Activated CD4-positive, alpha-beta memory T cell treated with anti-CD3 and anti-CD28 coated beads, Interleukin-2, amount 10 ng/mL, durations not matched to agents 7 days and 5 days (primary cell): ENCODE data around the gene PANK1. TPM values are rescaled to one million over a fixed set of nuclear protein-coding genes. Genes with fewer than 3 reads are reported as not detected.
"Not testable (repeated sequence)": the region's sequence is repeated elsewhere in the genome, so short reads cannot be mapped to it uniquely, and the experiment has no call there.

Source experiments
- CTCF ChIA-PET: fragments of 350-600 bp; sonication (Branson Sonifier 250); formaldehyde crosslinking; loops from one replicate; lab custom pipeline; 2021; ENCODE audit warnings: antibody characterized with exemption, inconsistent platforms; lab: Charles Lee
- POLR2A ChIA-PET: fragments of 350-600 bp; sonication (Branson Sonifier 250); formaldehyde crosslinking; loops from one replicate; lab custom pipeline; 2021; ENCODE audit warnings: antibody characterized with exemption; lab: Charles Lee
- DNase-seq: peaks from one replicate; pipeline ENCODE4 v3.0.0-alpha.2; 2020
- H3K27ac Mint-ChIP-seq: one replicate; pipeline ENCODE4 v1.8.0; 2021; ENCODE audit warnings: mild to moderate bottlenecking, mixed read lengths
- H3K27me3 Mint-ChIP-seq: one replicate; pipeline ENCODE4 v1.8.0; 2021; ENCODE audit warnings: mixed read lengths
- H3K36me3 Mint-ChIP-seq: one replicate; pipeline ENCODE4 v1.8.0; 2021; ENCODE audit warnings: low read depth, mixed read lengths
- H3K4me1 Mint-ChIP-seq: one replicate; pipeline ENCODE4 v1.8.0; 2021; ENCODE audit warnings: mixed read lengths
- H3K4me3 Mint-ChIP-seq: one replicate; pipeline ENCODE4 v1.8.0; 2021; ENCODE audit warnings: mild to moderate bottlenecking, mixed read lengths
- H3K9me3 Mint-ChIP-seq: one replicate; pipeline ENCODE4 v1.8.0; 2021; ENCODE audit warnings: mixed read lengths
- total RNA-seq, 2 experiments: library from RNA; stranded (reverse); gene quantifications; one replicate each; pipeline ENCODE4 v1.2.3, GENCODE V29; 2021

The PANK1 gene
- total RNA-seq, 2 experiments from 2014 or later: 4.7 to 6.1 TPM

- H3K27me3 Mint-ChIP-seq: peaks cover 4% of the 10 kb centered on the region
- H3K9me3 Mint-ChIP-seq: no peaks in the 10 kb centered on the region
- no peak for DNase-seq
- H3K36me3 Mint-ChIP-seq: no peaks in the 10 kb centered on the region
- ChIA-PET CTCF (no interaction called here), POLR2A (no interaction called here)
- H3K27ac Mint-ChIP-seq: no peak overlapping the region
- no peaks in the 10 kb centered on the region for H3K4me1 Mint-ChIP-seq
- no peak overlapping the region for H3K4me3 Mint-ChIP-seq
Observed at GRCh38 chr10:89553064-89553734, 91.8 kb downstream of the PANK1 start.

GRCh38 chr10:89552213-89552612 is 92.8 kb downstream of the PANK1 start:
- CTCF ChIA-PET: interaction anchor here (0.9 kb wide), 1 partner anchor 12 kb away, joined by 3 read pairs; no protein-coding TSS in a partner anchor
- Mint-ChIP-seq H3K4me1 (no peaks in the 10 kb centered on the region), H3K27me3 (peaks cover 8% of the 10 kb centered on the region), H3K27ac (no peak overlapping the region), H3K36me3 (no peaks in the 10 kb centered on the region), H3K9me3 (no peaks in the 10 kb centered on the region), H3K4me3 (no peak overlapping the region)
- POLR2A ChIA-PET: no interaction called here
- DNase-seq: no peak

- no peak overlapping the region for H3K4me3 Mint-ChIP-seq
- H3K4me1 Mint-ChIP-seq: no peaks in the 10 kb centered on the region
- no peaks in the 10 kb centered on the region for H3K36me3 Mint-ChIP-seq
- H3K27me3 Mint-ChIP-seq: peaks cover 8% of the 10 kb centered on the region
- ChIA-PET CTCF (no interaction called here), POLR2A (no interaction called here)
- no peaks in the 10 kb centered on the region for H3K9me3 Mint-ChIP-seq
- no peak overlapping the region for H3K27ac Mint-ChIP-seq
- DNase-seq: no peak
Observed at GRCh38 chr10:89550509-89550908, 94.5 kb downstream of the PANK1 start.

- Mint-ChIP-seq H3K27ac (no peak overlapping the region), H3K36me3 (no peaks in the 10 kb centered on the region), H3K27me3 (peaks cover 8% of the 10 kb centered on the region), H3K9me3 (no peaks in the 10 kb centered on the region), H3K4me1 (no peaks in the 10 kb centered on the region), H3K4me3 (no peak overlapping the region)
- no peak for DNase-seq
- ChIA-PET CTCF (no interaction called here), POLR2A (no interaction called here)
Observed at GRCh38 chr10:89549510-89549909, 95.5 kb downstream of the PANK1 start.

GRCh38 chr10:89548673-89549072 is 96.4 kb downstream of the PANK1 start:
- H3K27ac Mint-ChIP-seq: no peak overlapping the region
- ChIA-PET CTCF (no interaction called here), POLR2A (no interaction called here)

GRCh38 chr10:89547853-89548513 is 97.1 kb downstream of the PANK1 start:
- no peaks in the 10 kb centered on the region for H3K36me3 Mint-ChIP-seq
- H3K4me3 Mint-ChIP-seq: no peak overlapping the region
- ChIA-PET CTCF (no interaction called here), POLR2A (no interaction called here)
- H3K4me1 Mint-ChIP-seq: no peaks in the 10 kb centered on the region
- peaks cover 8% of the 10 kb centered on the region for H3K27me3 Mint-ChIP-seq
- H3K9me3 Mint-ChIP-seq: no peaks in the 10 kb centered on the region
- H3K27ac Mint-ChIP-seq: no peak overlapping the region
- DNase-seq: no peak

More at GRCh38 chr10:89548673-89549072, 96.4 kb downstream of the PANK1 start:
- Mint-ChIP-seq H3K4me3 (no peak overlapping the region), H3K9me3 (no peaks in the 10 kb centered on the region), H3K36me3 (no peaks in the 10 kb centered on the region), H3K4me1 (no peaks in the 10 kb centered on the region), H3K27me3 (peaks cover 8% of the 10 kb centered on the region)
- no peak for DNase-seq

GRCh38 chr10:89546651-89547050 is 98.4 kb downstream of the PANK1 start:
- H3K36me3 Mint-ChIP-seq, CTCF ChIA-PET, H3K27ac Mint-ChIP-seq, DNase-seq, H3K27me3 Mint-ChIP-seq, POLR2A ChIA-PET, H3K4me3 Mint-ChIP-seq, H3K9me3 Mint-ChIP-seq, H3K4me1 Mint-ChIP-seq: not testable (repeated sequence)

- CTCF ChIA-PET: no interaction called here
- Mint-ChIP-seq H3K9me3 (no peaks in the 10 kb centered on the region), H3K36me3 (no peaks in the 10 kb centered on the region), H3K27ac (no peak overlapping the region), H3K4me1 (no peaks in the 10 kb centered on the region), H3K4me3 (no peak overlapping the region), H3K27me3 (peaks cover 22% of the 10 kb centered on the region)
- POLR2A ChIA-PET: no interaction called here
- DNase-seq: no peak
Observed at GRCh38 chr10:89543841-89544240, 101.2 kb downstream of the PANK1 start.

GRCh38 chr10:89540420-89540949 is 104.6 kb downstream of the PANK1 start:
- peaks cover 4% of the 10 kb centered on the region for H3K4me1 Mint-ChIP-seq
- H3K4me3 Mint-ChIP-seq: no peak overlapping the region
- H3K27me3 Mint-ChIP-seq: peaks cover 40% of the 10 kb centered on the region
- no peaks in the 10 kb centered on the region for H3K9me3 Mint-ChIP-seq
- DNase-seq: no peak
- no peak overlapping the region for H3K27ac Mint-ChIP-seq
- ChIA-PET CTCF (no interaction called here), POLR2A (no interaction called here)
- no peaks in the 10 kb centered on the region for H3K36me3 Mint-ChIP-seq

GRCh38 chr10:89537364-89537763 is 107.7 kb downstream of the PANK1 start:
- no peaks in the 10 kb centered on the region for H3K9me3 Mint-ChIP-seq
- H3K27me3 Mint-ChIP-seq: peaks cover 60% of the 10 kb centered on the region
- ChIA-PET POLR2A (no interaction called here), CTCF (no interaction called here)
- peaks cover 2% of the 10 kb centered on the region for H3K36me3 Mint-ChIP-seq
- peaks cover 13% of the 10 kb centered on the region for H3K4me1 Mint-ChIP-seq
- H3K4me3 Mint-ChIP-seq: no peak overlapping the region
- no peak overlapping the region for H3K27ac Mint-ChIP-seq
- DNase-seq: no peak

GRCh38 chr10:89536013-89536354 is 109.1 kb downstream of the PANK1 start:
- H3K9me3 Mint-ChIP-seq: no peaks in the 10 kb centered on the region
- ChIA-PET CTCF (interaction anchor here (1.0 kb wide), 1 partner anchor 16 kb away, joined by 3 read pairs; no protein-coding TSS in a partner anchor), POLR2A (no interaction called here)
- peaks cover 2% of the 10 kb centered on the region for H3K36me3 Mint-ChIP-seq
- no peak overlapping the region for H3K4me3 Mint-ChIP-seq
- DNase-seq: no peak
- no peak overlapping the region for H3K27ac Mint-ChIP-seq
- H3K4me1 Mint-ChIP-seq: peaks cover 13% of the 10 kb centered on the region
- peaks cover 71% of the 10 kb centered on the region for H3K27me3 Mint-ChIP-seq

- H3K27me3 Mint-ChIP-seq: peaks cover 72% of the 10 kb centered on the region
- peaks cover 2% of the 10 kb centered on the region for H3K36me3 Mint-ChIP-seq
- no peak within 1 kb of the TSS for H3K4me3 Mint-ChIP-seq
- H3K4me1 Mint-ChIP-seq: peaks cover 13% of the 10 kb centered on the region
- ChIA-PET CTCF (interaction anchor here (0.7 to 1.0 kb wide), 2 partner anchors 15 to 1087 kb away, joined by 3 to 8 read pairs; no protein-coding TSS in a partner anchor), POLR2A (no interaction called here)
- no peak for DNase-seq
- H3K9me3 Mint-ChIP-seq: no peaks in the 10 kb centered on the region
- no peak within 1 kb of the TSS for H3K27ac Mint-ChIP-seq
Observed at GRCh38 chr10:89535171-89536012, 109.7 kb downstream of the PANK1 start, which contains the start of gene SLC16A12. Gene SLC16A12 (minus strand): TSS chr10:89535594. CDS start chr10:89462578, 73,016 bp downstream.

- no peak for DNase-seq
- Mint-ChIP-seq H3K9me3 (no peaks in the 10 kb centered on the region), H3K36me3 (peaks cover 2% of the 10 kb centered on the region), H3K27ac (no peak overlapping the region), H3K4me3 (no peak overlapping the region), H3K4me1 (peaks cover 13% of the 10 kb centered on the region), H3K27me3 (peaks cover 70% of the 10 kb centered on the region)
- CTCF ChIA-PET: interaction anchor here (0.7 kb wide), 1 partner anchor 1087 kb away, joined by 8 read pairs; no protein-coding TSS in a partner anchor
- POLR2A ChIA-PET: no interaction called here
Observed at GRCh38 chr10:89534826-89535166, 110.2 kb downstream of the PANK1 start.
